NCI-H2081 (cell line): Measurements from ENCODE around the gene PTDSS2.
A peak's percentile ranks its signal among the peaks of the same experiment; 100 is the strongest.

ENCODE experiments used
- DNase-seq, 2 experiments: peaks; one replicate each; lab custom pipeline; 2025; lab: John Stamatoyannopoulos, UW

The PTDSS2 gene

GRCh38 chr11:530960-531831, 81.1 kb downstream of the PTDSS2 start:
- no peak for DNase-seq

GRCh38 chr11:531919-532526, 81.9 kb downstream of the PTDSS2 start:
- no peak for DNase-seq

GRCh38 chr11:532527-532985, 82.5 kb downstream of the PTDSS2 start:
- DNase-seq: no peak

GRCh38 chr11:532986-533585, 83.0 kb downstream of the PTDSS2 start:
- DNase-seq: no peak

GRCh38 chr11:533586-534395, 83.7 kb downstream of the PTDSS2 start:
- DNase-seq: no peak

GRCh38 chr11:534396-535209, 84.5 kb downstream of the PTDSS2 start:
- DNase-seq: peak in 1 of 2 experiments; percentile 70

- peak in 1 of 2 experiments; percentile 57 for DNase-seq
Measured at GRCh38 chr11:535210-535518, 85.1 kb downstream of the PTDSS2 start.

GRCh38 chr11:535519-536454, 85.7 kb downstream of the PTDSS2 start, which contains the start of gene HRAS:
Gene HRAS, minus strand, starts transcription at chr11:535576.
- DNase-seq: peak; percentile 96 to 97

- DNase-seq: peak; percentile 94
Measured at GRCh38 chr11:536841-537621, 87.0 kb downstream of the PTDSS2 start, which contains the start of gene LRRC56. Gene LRRC56, plus strand, starts transcription at chr11:537527. Its CDS starts 3,158 bp downstream, at chr11:540685.

- no peak for DNase-seq
Measured at GRCh38 chr11:537622-538430, 87.7 kb downstream of the PTDSS2 start.

- no peak for DNase-seq
Measured at GRCh38 chr11:538431-539051, 88.5 kb downstream of the PTDSS2 start.

- DNase-seq: no peak
Measured at GRCh38 chr11:539971-540481, 89.9 kb downstream of the PTDSS2 start.
